Hepatocyte (in vitro differentiated cells): ENCODE data around the gene NPAS3. TPM values are rescaled to one million over a fixed set of nuclear protein-coding genes. Genes with fewer than 3 reads are reported as not detected.

Experiments used
- DNase-seq: peaks from one replicate; pipeline ENCODE4 v3.0.0-alpha.2; 2016; ENCODE audit warnings: low spot score
- H2AFZ ChIP-seq: fragments of 200-600 bp; sonication (generic); 2 replicates; pipeline ENCODE4 v1.6.0; 2016; ENCODE audit warnings: antibody characterized with exemption, mild to moderate bottlenecking
- H3K27ac ChIP-seq: fragments of 200-600 bp; sonication (generic); 2 replicates; pipeline ENCODE4 v1.5.1; 2016; ENCODE audit warnings: mild to moderate bottlenecking
- H3K27me3 ChIP-seq: fragments of 200-600 bp; sonication (generic); 2 replicates; pipeline ENCODE4 v1.6.1; 2016
- H3K36me3 ChIP-seq: fragments of 200-600 bp; sonication (generic); replicated peaks from 2 replicates; pipeline ENCODE4 v1.5.1; 2016; ENCODE audit warnings: low read depth; ENCODE audit not compliant: insufficient read depth
- H3K4me1 ChIP-seq: fragments of 200-600 bp; sonication (generic); 2 replicates; pipeline ENCODE4 v1.5.1; 2016; ENCODE audit warnings: mild to moderate bottlenecking, moderate library complexity; ENCODE audit not compliant: insufficient read depth
- H3K4me2 ChIP-seq: fragments of 200-600 bp; sonication (generic); 2 replicates; pipeline ENCODE4 v1.6.0; 2016
- H3K4me3 ChIP-seq: fragments of 200-600 bp; sonication (generic); 2 replicates; pipeline ENCODE4 v1.5.1; 2016; ENCODE audit warnings: mild to moderate bottlenecking
- H3K79me2 ChIP-seq: fragments of 200-600 bp; sonication (generic); 2 replicates; pipeline ENCODE4 v1.6.0; 2017; ENCODE audit warnings: mild to moderate bottlenecking
- H3K9me2 ChIP-seq: fragments of 200-600 bp; sonication (generic); replicated peaks from 2 replicates; pipeline ENCODE4 v1.6.0; 2017; ENCODE audit warnings: mild to moderate bottlenecking; ENCODE audit not compliant: insufficient read depth
- H3K9me3 ChIP-seq: fragments of 200-600 bp; sonication (generic); 2 replicates; pipeline ENCODE4 v1.5.1; 2016; ENCODE audit warnings: low read depth, mild to moderate bottlenecking
- H4K20me1 ChIP-seq: fragments of 200-600 bp; sonication (generic); 2 replicates; pipeline ENCODE4 v1.6.0; 2016; ENCODE audit warnings: mild to moderate bottlenecking; ENCODE audit not compliant: insufficient read depth, poor library complexity, severe bottlenecking
- EZH2 ChIP-seq: fragments of 200-600 bp; sonication (generic); IDR thresholded peaks from 2 replicates; pipeline ENCODE4 v1.6.1; 2016; ENCODE audit warnings: antibody characterized with exemption, mild to moderate bottlenecking, borderline replicate concordance
- EZH2phosphoT487 ChIP-seq: fragments of 200-600 bp; sonication (generic); IDR thresholded peaks from one replicate; pipeline ENCODE4 v1.6.1; 2018; ENCODE audit warnings: antibody characterized with exemption, mild to moderate bottlenecking, low read depth, moderate library complexity; ENCODE audit not compliant: unreplicated experiment, severe bottlenecking
- WGBS: methylation state at CpG from one replicate; pipeline ENCODE4 v1.1.6; 2016; ENCODE audit warnings: low lambda C conversion rate; ENCODE audit errors: missing lambda C conversion rate; 5-methylcytosine and 5-hydroxymethylcytosine counted together
- polyA plus RNA-seq: library from polyadenylated mRNA; unstranded; fragments of >200 nt; fragmentation: Nextera tagmentation; extraction: Ambion mirVana; gene quantifications from 2 replicates; pipeline ENCODE4 v1.2.1, GENCODE V29; 2016
- total RNA-seq: library from RNA; depleted of rRNA; stranded (reverse); fragments of >200 nt; gene quantifications from 2 replicates; pipeline ENCODE4 v1.2.3, GENCODE V29; 2014
- TF ChIP-seq, protein P1 (sequence below): fragments of 200-600 bp; sonication (generic); IDR thresholded peaks from 2 replicates; pipeline ENCODE4 v1.5.1; 2016; ENCODE audit warnings: antibody characterized with exemption, mild to moderate bottlenecking; ENCODE audit not compliant: poor library complexity

NPAS3 gene
- total and polyA plus RNA-seq, 2 experiments from 2014 or later, result 0.11 to 1.1 TPM

DNA sequence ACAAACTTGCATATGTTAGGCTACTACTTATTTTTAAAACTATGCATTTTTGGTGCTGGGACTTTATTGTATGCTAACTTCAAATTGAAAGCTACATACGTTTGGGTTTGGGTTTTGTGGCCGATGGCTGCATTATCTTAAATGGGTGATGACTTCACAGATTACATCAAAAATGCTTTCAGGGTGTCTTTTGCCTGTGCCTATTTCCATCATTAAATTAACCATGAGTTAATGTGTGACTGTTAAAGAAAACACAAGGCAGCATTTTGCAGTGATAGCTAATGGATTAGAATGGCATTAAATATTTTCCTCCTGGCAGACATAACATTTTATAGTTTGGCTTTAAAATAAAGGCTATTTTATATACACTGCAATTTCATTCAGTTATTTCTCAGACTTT is 659.9 kb downstream of the NPAS3 start:
- Histone ChIP-seq H4K20me1 (no peaks in the 10 kb centered on the region), H3K36me3 (no peaks in the 10 kb centered on the region), H3K27ac (no peak overlapping the region), H3K27me3 (no peaks in the 10 kb centered on the region), H3K79me2 (no peaks in the 10 kb centered on the region), H3K9me2 (no peaks in the 10 kb centered on the region), H2AFZ (no peak overlapping the region), H3K4me3 (no peak overlapping the region), H3K4me2 (no peak overlapping the region), H3K9me3 (no peaks in the 10 kb centered on the region), H3K4me1 (no peaks in the 10 kb centered on the region)
- WGBS, result 70% methylated on average over 2 of the region's 2 CpGs
- TF ChIP-seq EZH2phosphoT487 (no peak), EZH2 (no peak)
- TF ChIP-seq, protein P1, sequence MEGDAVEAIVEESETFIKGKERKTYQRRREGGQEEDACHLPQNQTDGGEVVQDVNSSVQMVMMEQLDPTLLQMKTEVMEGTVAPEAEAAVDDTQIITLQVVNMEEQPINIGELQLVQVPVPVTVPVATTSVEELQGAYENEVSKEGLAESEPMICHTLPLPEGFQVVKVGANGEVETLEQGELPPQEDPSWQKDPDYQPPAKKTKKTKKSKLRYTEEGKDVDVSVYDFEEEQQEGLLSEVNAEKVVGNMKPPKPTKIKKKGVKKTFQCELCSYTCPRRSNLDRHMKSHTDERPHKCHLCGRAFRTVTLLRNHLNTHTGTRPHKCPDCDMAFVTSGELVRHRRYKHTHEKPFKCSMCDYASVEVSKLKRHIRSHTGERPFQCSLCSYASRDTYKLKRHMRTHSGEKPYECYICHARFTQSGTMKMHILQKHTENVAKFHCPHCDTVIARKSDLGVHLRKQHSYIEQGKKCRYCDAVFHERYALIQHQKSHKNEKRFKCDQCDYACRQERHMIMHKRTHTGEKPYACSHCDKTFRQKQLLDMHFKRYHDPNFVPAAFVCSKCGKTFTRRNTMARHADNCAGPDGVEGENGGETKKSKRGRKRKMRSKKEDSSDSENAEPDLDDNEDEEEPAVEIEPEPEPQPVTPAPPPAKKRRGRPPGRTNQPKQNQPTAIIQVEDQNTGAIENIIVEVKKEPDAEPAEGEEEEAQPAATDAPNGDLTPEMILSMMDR, result no peak
- no peak for DNase-seq

DNA sequence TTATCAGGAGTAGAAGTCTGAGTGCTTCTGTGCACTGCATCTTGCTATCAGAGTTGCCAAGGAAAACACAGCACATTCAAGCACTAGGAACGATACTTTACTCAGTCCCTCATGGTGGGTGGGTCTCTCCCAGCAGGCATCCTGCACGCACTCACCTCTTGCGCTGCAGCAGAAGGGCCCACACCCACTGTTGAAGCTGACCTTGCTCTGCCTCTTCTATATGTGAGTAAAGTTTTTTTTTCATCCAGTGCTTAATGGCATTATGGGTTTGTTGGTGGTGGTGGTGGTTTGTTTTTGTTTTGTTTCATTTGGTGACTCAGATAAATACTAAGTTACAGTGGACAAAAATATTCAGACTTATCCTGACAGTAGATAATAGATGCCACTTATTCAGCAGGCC is 663.7 kb downstream of the NPAS3 start:
- Histone ChIP-seq H3K79me2 (no peaks in the 10 kb centered on the region), H3K4me2 (no peak overlapping the region), H3K36me3 (no peaks in the 10 kb centered on the region), H2AFZ (no peak overlapping the region), H3K9me3 (no peaks in the 10 kb centered on the region), H4K20me1 (no peaks in the 10 kb centered on the region), H3K4me1 (no peaks in the 10 kb centered on the region), H3K9me2 (no peaks in the 10 kb centered on the region), H3K27ac (no peak overlapping the region), H3K4me3 (no peak overlapping the region), H3K27me3 (no peaks in the 10 kb centered on the region)
- no peak for TF ChIP-seq EZH2
- TF ChIP-seq EZH2phosphoT487, result no peak
- TF ChIP-seq, protein P1, result no peak
- DNase-seq, result no peak
- 84% methylated on average over 3 of the region's 3 CpGs for WGBS

DNA sequence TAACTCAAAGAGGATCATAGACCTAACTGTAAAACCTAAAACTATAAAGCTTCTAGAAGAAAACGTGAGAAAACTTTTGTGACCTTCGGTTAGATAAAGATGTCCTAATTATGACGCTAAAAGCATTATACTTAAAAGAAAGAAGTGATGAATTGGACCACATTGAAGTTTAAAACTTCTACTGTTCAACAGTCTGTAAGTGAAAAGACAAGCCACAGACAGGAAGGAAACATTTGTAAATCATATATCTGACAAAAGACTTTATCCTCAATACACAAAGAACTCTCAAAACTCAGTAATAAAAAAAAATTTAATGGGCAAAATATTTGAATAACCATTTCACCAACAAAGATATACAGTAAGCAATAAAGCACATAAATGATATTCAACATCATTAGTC is 667.9 kb downstream of the NPAS3 start:
- Histone ChIP-seq H3K79me2 (no peaks in the 10 kb centered on the region), H3K4me2 (no peak overlapping the region), H3K4me1 (no peaks in the 10 kb centered on the region), H3K4me3 (no peak overlapping the region), H3K27ac (no peak overlapping the region), H3K36me3 (no peaks in the 10 kb centered on the region), H2AFZ (no peak overlapping the region), H4K20me1 (no peaks in the 10 kb centered on the region), H3K9me3 (no peaks in the 10 kb centered on the region), H3K27me3 (no peaks in the 10 kb centered on the region), H3K9me2 (no peaks in the 10 kb centered on the region)
- no peak for TF ChIP-seq EZH2
- TF ChIP-seq EZH2phosphoT487, result no peak
- TF ChIP-seq, protein P1, result no peak
- no peak for DNase-seq
- 93% methylated on average over 3 of the region's 3 CpGs for WGBS

DNA sequence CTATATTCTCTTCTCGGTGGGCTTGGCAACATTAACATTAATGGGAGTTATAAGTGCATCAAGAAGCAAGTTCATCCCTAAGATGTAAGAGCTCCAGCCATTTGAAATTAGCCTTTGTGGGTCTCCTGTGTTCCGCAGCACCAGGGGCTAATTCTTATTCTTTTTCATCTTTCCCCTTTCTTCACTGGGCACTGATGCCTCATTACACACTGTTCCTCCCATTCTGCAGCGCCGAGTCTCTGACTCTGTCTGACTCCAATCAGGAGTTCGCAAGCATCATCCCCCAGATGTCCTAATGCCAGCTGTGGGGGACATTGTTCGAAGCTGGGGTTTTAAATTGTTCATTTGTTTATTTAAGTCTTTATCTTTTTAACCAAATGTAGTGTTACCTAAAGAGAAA is 670.9 kb downstream of the NPAS3 start:
- no peak overlapping the region for H3K4me2 ChIP-seq
- H3K9me2 ChIP-seq, result no peaks in the 10 kb centered on the region
- 75% methylated on average over 6 of the region's 6 CpGs for WGBS
- no peaks in the 10 kb centered on the region for H3K27me3 ChIP-seq
- H3K79me2 ChIP-seq, result no peaks in the 10 kb centered on the region
- H3K9me3 ChIP-seq, result no peaks in the 10 kb centered on the region
- H3K36me3 ChIP-seq, result no peaks in the 10 kb centered on the region
- no peak overlapping the region for H2AFZ ChIP-seq
- no peak overlapping the region for H3K27ac ChIP-seq
- H4K20me1 ChIP-seq, result no peaks in the 10 kb centered on the region
- DNase-seq, result no peak
- H3K4me1 ChIP-seq, result no peaks in the 10 kb centered on the region
- TF ChIP-seq, protein P1, result no peak
- no peak for TF ChIP-seq EZH2phosphoT487
- no peak overlapping the region for H3K4me3 ChIP-seq
